BE2C (cell line): ENCODE measurements around the gene ERC1.

ENCODE experiments used
- DNase-seq: peaks from one replicate; pipeline ENCODE4 v3.0.0-alpha.2; 2020
- H3K27me3 ChIP-seq: fragments of 250-450 bp; sonication (Bioruptor Pico); 2 replicates; pipeline ENCODE4 v1.5.1; 2020; ENCODE audit warnings: mild to moderate bottlenecking
- H3K36me3 ChIP-seq: fragments of 250-450 bp; sonication (Bioruptor Pico); 2 replicates; pipeline ENCODE4 v1.5.1; 2020; ENCODE audit warnings: mild to moderate bottlenecking
- H3K4me1 ChIP-seq: fragments of 250-450 bp; sonication (Bioruptor Pico); 2 replicates; pipeline ENCODE4 v1.5.1; 2020
- H3K4me3 ChIP-seq: 2 replicates; pipeline ENCODE4 v1.5.1; 2011; ENCODE audit warnings: low read depth, low read length
- H3K9me3 ChIP-seq: fragments of 250-450 bp; sonication (Bioruptor Pico); 2 replicates; pipeline ENCODE4 v1.5.1; 2020
- TF ChIP-seq, protein P1 (sequence below): IDR thresholded peaks from 2 replicates; pipeline ENCODE4 v1.5.1; 2012; ENCODE audit warnings: mild to moderate bottlenecking, low read depth, low read length

ERC1 gene

DNA sequence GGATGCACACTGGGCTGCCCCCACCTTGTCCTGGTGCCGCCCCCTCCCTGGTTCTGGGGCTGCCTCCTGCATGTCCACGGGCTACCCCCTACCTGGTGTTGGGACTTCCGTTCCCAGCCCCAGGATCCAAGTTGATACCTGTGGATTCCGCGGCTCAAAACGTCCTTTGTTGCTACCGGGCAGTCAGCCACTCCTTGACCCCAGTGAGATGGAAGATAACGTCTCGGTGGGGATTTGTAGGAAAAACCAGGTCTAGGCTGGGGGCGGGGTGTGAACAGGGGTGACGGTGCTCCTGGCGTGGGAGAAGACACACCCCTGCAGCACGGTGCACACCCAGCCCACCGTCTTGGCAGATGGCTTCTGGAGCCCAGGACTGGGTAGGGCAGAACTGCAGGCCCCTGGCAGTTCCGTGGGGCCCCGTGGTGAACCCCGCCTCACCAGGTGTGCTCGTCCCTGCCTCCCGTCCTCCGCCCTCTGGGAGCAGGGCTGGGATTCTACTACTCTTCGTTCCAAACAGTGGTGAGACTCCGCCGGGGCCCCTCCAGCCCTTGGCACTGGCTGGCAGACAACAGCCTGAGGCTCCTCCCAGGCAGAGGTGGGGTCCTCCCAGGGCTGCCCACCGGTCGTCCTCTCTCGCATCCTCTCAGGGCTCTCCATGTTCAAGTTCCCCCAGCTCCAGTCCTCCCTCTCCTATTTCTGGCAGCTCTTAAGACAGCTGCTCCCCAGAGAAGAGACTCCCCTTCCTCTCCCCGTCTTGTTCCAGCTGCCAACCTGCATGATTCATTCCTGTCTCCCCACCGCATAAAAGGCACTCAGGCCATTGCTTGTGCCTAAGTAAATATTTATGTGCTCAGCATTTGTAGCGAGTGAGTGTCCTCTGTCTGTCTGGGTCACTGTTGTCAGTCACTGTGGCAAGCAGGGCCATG, 527.8 kb downstream of the ERC1 start:
- Histone ChIP-seq H3K4me3 (no peak overlapping the region), H3K4me1 (no peaks in the 10 kb centered on the region), H3K36me3 (no peaks in the 10 kb centered on the region), H3K27me3 (no peaks in the 10 kb centered on the region), H3K9me3 (peaks cover 7% of the 10 kb centered on the region; the same call in 1 of the 2 replicates)
- no peak for DNase-seq
- TF ChIP-seq, protein P1, sequence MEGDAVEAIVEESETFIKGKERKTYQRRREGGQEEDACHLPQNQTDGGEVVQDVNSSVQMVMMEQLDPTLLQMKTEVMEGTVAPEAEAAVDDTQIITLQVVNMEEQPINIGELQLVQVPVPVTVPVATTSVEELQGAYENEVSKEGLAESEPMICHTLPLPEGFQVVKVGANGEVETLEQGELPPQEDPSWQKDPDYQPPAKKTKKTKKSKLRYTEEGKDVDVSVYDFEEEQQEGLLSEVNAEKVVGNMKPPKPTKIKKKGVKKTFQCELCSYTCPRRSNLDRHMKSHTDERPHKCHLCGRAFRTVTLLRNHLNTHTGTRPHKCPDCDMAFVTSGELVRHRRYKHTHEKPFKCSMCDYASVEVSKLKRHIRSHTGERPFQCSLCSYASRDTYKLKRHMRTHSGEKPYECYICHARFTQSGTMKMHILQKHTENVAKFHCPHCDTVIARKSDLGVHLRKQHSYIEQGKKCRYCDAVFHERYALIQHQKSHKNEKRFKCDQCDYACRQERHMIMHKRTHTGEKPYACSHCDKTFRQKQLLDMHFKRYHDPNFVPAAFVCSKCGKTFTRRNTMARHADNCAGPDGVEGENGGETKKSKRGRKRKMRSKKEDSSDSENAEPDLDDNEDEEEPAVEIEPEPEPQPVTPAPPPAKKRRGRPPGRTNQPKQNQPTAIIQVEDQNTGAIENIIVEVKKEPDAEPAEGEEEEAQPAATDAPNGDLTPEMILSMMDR: no peak

GRCh38 chr12:1519642-1520041, 528.6 kb downstream of the ERC1 start:
- no peaks in the 10 kb centered on the region for H3K36me3 ChIP-seq
- peaks cover 4% of the 10 kb centered on the region for H3K9me3 ChIP-seq
- no peaks in the 10 kb centered on the region for H3K4me1 ChIP-seq
- TF ChIP-seq, protein P1: no peak
- no peak for DNase-seq
- no peaks in the 10 kb centered on the region for H3K27me3 ChIP-seq
- H3K4me3 ChIP-seq: no peak overlapping the region

DNA sequence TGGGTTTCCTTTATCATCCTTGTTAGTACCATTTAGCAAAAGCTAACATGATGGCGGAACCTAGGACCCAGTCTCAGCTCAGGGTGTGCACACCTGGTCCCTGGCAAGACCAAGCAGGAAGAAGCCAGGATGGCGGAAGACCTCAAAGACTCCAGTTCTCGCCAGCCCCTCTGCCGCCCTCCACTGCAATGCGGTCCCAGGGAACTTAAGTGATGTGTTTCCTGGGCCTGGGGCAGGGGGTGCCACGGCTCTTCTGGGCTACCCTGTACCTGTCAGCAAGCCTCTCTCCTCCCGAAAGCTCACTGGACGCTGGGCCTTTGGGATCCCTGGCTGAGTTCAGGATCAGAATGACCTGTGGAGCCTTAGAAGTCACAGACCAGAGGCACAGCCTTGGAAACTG, 532.0 kb downstream of the ERC1 start:
- peaks cover 10% of the 10 kb centered on the region for H3K27me3 ChIP-seq
- no peaks in the 10 kb centered on the region; the same call in 1 of the 2 replicates for H3K9me3 ChIP-seq
- TF ChIP-seq, protein P1: no peak
- no peaks in the 10 kb centered on the region for H3K36me3 ChIP-seq
- H3K4me3 ChIP-seq: no peak overlapping the region
- DNase-seq: no peak
- H3K4me1 ChIP-seq: no peaks in the 10 kb centered on the region

- no peak for DNase-seq
- no peaks in the 10 kb centered on the region for H3K36me3 ChIP-seq
- H3K9me3 ChIP-seq: no peaks in the 10 kb centered on the region; the same call in 1 of the 2 replicates
- H3K4me1 ChIP-seq: no peaks in the 10 kb centered on the region
- H3K27me3 ChIP-seq: peaks cover 12% of the 10 kb centered on the region
- TF ChIP-seq, protein P1: no peak
- no peak overlapping the region for H3K4me3 ChIP-seq
These were observed 532.6 kb downstream of the ERC1 start for GRCh38 chr12:1523558-1524050.

DNA sequence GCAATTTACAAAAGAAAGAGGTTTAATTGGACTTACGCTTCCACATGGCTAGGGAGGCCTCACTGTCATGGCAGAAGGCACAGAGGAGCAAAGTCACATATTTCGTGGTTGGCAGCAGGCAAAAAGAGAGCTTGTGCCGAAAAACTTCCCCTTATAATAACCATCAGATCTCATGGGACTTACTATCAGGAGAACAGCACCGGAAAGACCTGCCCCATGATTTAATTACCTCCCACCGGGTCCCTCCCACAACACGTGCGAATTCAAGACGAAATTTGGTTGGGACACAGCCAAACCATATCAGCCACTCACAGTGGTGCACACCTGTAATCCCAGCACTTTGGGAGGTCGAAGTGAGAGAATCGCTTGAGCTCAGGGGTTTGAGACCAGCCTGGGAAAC, 534.8 kb downstream of the ERC1 start:
- no peaks in the 10 kb centered on the region; the same call in 1 of the 2 replicates for H3K9me3 ChIP-seq
- no peak overlapping the region for H3K4me3 ChIP-seq
- no peaks in the 10 kb centered on the region for H3K4me1 ChIP-seq
- TF ChIP-seq, protein P1: no peak
- peaks cover 34% of the 10 kb centered on the region for H3K27me3 ChIP-seq
- no peaks in the 10 kb centered on the region for H3K36me3 ChIP-seq
- no peak for DNase-seq

DNA sequence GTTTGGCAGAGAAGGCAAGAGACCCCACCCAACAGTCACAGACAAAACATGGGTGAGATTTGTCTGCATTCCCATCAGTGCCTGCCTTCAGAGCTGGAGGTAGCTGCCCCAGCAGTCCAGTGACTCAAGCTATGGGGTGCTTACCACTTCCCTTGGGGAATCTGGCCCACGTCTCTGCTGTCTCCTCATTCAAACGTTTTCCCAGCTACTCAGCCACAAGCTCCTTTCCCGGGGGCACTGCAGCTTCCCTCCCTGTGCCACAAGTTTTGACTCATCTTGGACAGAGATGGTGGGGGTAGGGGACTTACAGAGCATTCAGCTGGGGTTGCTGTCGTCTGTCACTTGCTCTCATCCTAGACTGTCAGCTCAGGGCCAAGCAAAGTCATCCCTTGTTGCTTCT, 536.8 kb downstream of the ERC1 start:
- Histone ChIP-seq H3K27me3 (peaks cover 54% of the 10 kb centered on the region), H3K4me3 (no peak overlapping the region), H3K9me3 (no peaks in the 10 kb centered on the region; the same call in 1 of the 2 replicates), H3K4me1 (no peaks in the 10 kb centered on the region), H3K36me3 (no peaks in the 10 kb centered on the region)
- TF ChIP-seq, protein P1: no peak
- DNase-seq: no peak
